ENCODE data around the gene ATAD1. TPM values are rescaled to one million over a fixed set of nuclear protein-coding genes. Genes with fewer than 3 reads are reported as not detected.

The ATAD1 gene
- total and polyA plus RNA-seq, 2 of the 8 experiments (the other 6 are each of a cell fraction or from before 2014, with no cell fraction given): 8.9 to 35.3 TPM

GRCh38 chr10:87750817-87751216 lies 67.2 kb downstream of the ATAD1 start:
- H3K4me2 ChIP-seq (ENCODE audit: insufficient read depth in 1 of 2, low read depth in 2 of 2, low read length in 2 of 2): no peak overlapping the region
- POLR2A ChIA-PET (ENCODE audit: partially characterized antibody): interaction anchor here (1.1 to 1.6 kb wide), 4 partner anchors 8 to 88 kb away, joined by 3 to 7 read pairs (median 4); partner anchors contain the start of gene ATAD1
- no peak overlapping the region for H2AFZ ChIP-seq (ENCODE audit: low read length)
- no peak overlapping the region for H2AK5ac ChIP-seq (ENCODE audit: low read depth, low read length)
- no peaks in the 10 kb centered on the region for H3K9me3 ChIP-seq (ENCODE audit: insufficient read depth in 2 of 2, low read depth in 1 of 2, low read length in 1 of 2)
- H3K18ac ChIP-seq (ENCODE audit: extremely low read depth, low read length): no peak overlapping the region
- no peaks in the 10 kb centered on the region for H3K79me2 ChIP-seq (ENCODE audit: control insufficient read depth in 1 of 2, insufficient read depth in 2 of 2, low read length in 2 of 2)
- TF ChIP-seq SP1 (IDR thresholded peaks at IDR 0.05; ENCODE audit: low read depth, low read length): no peak
- TF ChIP-seq SIN3A (conservative IDR thresholded peaks at IDR 0.05 in 1 of 2, IDR thresholded peaks at IDR 0.05 in 1 of 2; ENCODE audit: low read depth in 1 of 2, low read length in 2 of 2): no peak
- TF ChIP-seq TAF7 (optimal IDR thresholded peaks at IDR 0.05; ENCODE audit: borderline replicate concordance, low read depth, low read length): no peak
- TF ChIP-seq CBX8 (IDR thresholded peaks at IDR 0.05; ENCODE audit: borderline replicate concordance, low read depth, low read length): no peak
- no peaks in the 10 kb centered on the region for H3K79me1 ChIP-seq (ENCODE audit: low read depth, low read length)
- no peaks in the 10 kb centered on the region for H4K20me1 ChIP-seq (replicated peaks in 1 of 2; ENCODE audit: control insufficient read depth in 1 of 2, insufficient read depth in 2 of 2, low read length in 2 of 2)
- no peak overlapping the region for H3K4me3 ChIP-seq (ENCODE audit: extremely low read depth in 1 of 4, insufficient read depth in 2 of 4, low read depth in 3 of 4, low read length in 4 of 4)
- no peak overlapping the region for H2BK15ac ChIP-seq (ENCODE audit: low read length)
- no peak overlapping the region for H3K9ac ChIP-seq (replicated peaks in 1 of 4; ENCODE audit: extremely low read depth in 1 of 4, low read depth in 3 of 4, low read length in 3 of 4)
- H3K14ac ChIP-seq (ENCODE audit: insufficient read length): no peak overlapping the region
- no peak overlapping the region for H4K91ac ChIP-seq (replicated peaks; ENCODE audit: insufficient read length, low read length)
- no peaks in the 10 kb centered on the region for H3K23me2 ChIP-seq (ENCODE audit: low read depth, low read length)
- peaks cover 0 to 7% (median 3%) of the 10 kb centered on the region in 4 experiments; a peak in 5 of 7 replicates for H3K4me1 ChIP-seq (replicated peaks in 1 of 4; ENCODE audit: control insufficient read depth in 3 of 4, insufficient read depth in 4 of 4, low read length in 3 of 4)
- FAIRE-seq (no peak), DNase-seq (ENCODE audit: low read depth in 1 of 2, low spot score in 2 of 2) (no peak)
- no peak overlapping the region for H3K4ac ChIP-seq (replicated peaks; ENCODE audit: insufficient read length, low read depth, low read length)
- H2BK120ac ChIP-seq (replicated peaks; ENCODE audit: low read depth, low read length): no peak overlapping the region
- H3K56ac ChIP-seq (replicated peaks; ENCODE audit: insufficient read length, low read depth, low read length): no peak overlapping the region
- no peak overlapping the region for H2BK20ac ChIP-seq (ENCODE audit: low read length)
- no peak overlapping the region for H3K27ac ChIP-seq (ENCODE audit: low read depth, low read length)
- H2BK5ac ChIP-seq (ENCODE audit: low read depth, low read length): no peak overlapping the region
- CTCF ChIA-PET (ENCODE audit: partially characterized antibody): interaction anchor here (0.7 to 2.2 kb wide), 4 partner anchors 10 to 244 kb away, joined by 3 to 9 read pairs (median 5); no protein-coding TSS in a partner anchor
- H4K5ac ChIP-seq (ENCODE audit: insufficient read length, low read depth, low read length): no peak overlapping the region
- H2BK12ac ChIP-seq (ENCODE audit: low read depth, low read length): no peak overlapping the region
- H3K36me3 ChIP-seq (ENCODE audit: control insufficient read depth in 2 of 4, insufficient read depth in 4 of 4, low read length in 3 of 4): peaks cover 0 to 7% (median 4%) of the 10 kb centered on the region in 4 experiments; a peak in 5 of 8 replicates
- no peak overlapping the region for H3K23ac ChIP-seq (ENCODE audit: insufficient read length)
- H4K8ac ChIP-seq (ENCODE audit: extremely low read depth, insufficient read depth, low read length): no peak overlapping the region
- no peaks in the 10 kb centered on the region for H3K27me3 ChIP-seq (replicated peaks in 1 of 4; ENCODE audit: control insufficient read depth in 3 of 4, extremely low read depth in 1 of 4, insufficient read depth in 3 of 4, low read length in 3 of 4)

All from H1 (cell line).